ENCODE measurements around the gene COMMD1. TPM values are rescaled to one million over a fixed set of nuclear protein-coding genes. Genes with fewer than 3 reads are reported as not detected.
A peak's percentile ranks its signal among the peaks of the same experiment; 100 is the strongest.
"Not testable (repeated sequence)": the region's sequence is repeated elsewhere in the genome, so short reads cannot be mapped to it uniquely, and the experiment has no call there.

The COMMD1 gene
- polyA plus RNA-seq, 6 donors from 2014 or later, result 49.3 to 66.0 (median 59.3) TPM

DNA sequence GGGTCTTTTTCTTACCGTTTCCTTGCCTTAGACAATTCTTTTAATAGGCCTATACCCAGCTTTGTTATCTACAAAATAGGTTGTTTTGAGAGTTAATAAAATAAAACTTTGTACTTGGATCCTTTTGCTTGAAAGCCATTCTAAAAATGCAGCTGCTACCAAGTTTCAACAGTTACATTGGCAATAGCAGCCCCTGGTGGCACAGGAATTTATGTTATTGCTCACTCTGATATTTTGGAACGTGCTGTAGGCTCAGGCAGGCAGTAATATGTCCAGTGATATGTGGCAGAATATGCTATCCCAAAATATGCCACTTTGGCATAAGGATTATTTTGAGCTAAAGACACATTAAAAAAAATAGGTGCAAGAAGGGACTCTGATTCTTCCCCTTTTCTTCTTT is 6.7 kb upstream of the COMMD1 start:
- DNase-seq, result no peak
- no peaks in the 10 kb centered on the region for H3K27me3 Mint-ChIP-seq

DNA sequence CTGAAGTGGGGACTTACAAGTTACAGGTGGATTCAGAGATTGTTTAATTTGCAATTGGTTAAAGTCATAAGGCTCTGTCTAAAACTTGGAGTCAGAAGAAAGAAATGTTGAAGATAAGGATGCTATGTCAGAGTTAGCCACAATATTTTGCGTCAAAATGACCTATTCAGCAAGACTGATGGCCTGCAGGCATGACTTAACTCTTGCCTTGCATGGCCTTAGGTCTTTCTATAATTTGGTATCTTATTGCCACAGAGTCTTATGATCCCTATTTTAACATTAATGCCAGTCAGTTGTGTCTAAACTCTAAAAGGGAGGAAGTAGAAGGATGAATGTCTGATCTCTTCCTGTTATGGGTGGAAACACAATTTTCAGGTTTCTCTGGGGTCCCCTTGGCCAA is 5.2 kb upstream of the COMMD1 start:
- H3K27ac Mint-ChIP-seq, result peak overlapping the region in 2 of 6 donors; percentile 27 to 39
- H3K9me3 Mint-ChIP-seq, result no peaks in the 10 kb centered on the region
- H3K4me1 Mint-ChIP-seq, result peaks cover 0 to 4% (median 0%) of the 10 kb centered on the region in 3 donors
- no peak for DNase-seq
- no peak overlapping the region for H3K4me3 Mint-ChIP-seq
- H3K27me3 Mint-ChIP-seq, result no peaks in the 10 kb centered on the region
- ATAC-seq (ENCODE audit: low read depth in 2 of 2), result no peak
- H3K36me3 Mint-ChIP-seq, result no peaks in the 10 kb centered on the region

More for the DNA sequence above, 6.7 kb upstream of the COMMD1 start:
- peak in 1 of 2 donors; percentile 36 for ATAC-seq (ENCODE audit: low read depth in 2 of 2)
- no peaks in the 10 kb centered on the region for H3K36me3 Mint-ChIP-seq
- H3K4me1 Mint-ChIP-seq, result no peaks in the 10 kb centered on the region
- H3K4me3 Mint-ChIP-seq, result no peak overlapping the region
- H3K9me3 Mint-ChIP-seq, result no peaks in the 10 kb centered on the region
- H3K27ac Mint-ChIP-seq, result no peak overlapping the region

GRCh38 chr2:61906186-61906470 is 654 bp downstream of the COMMD1 start:
- no peaks in the 10 kb centered on the region for H3K27me3 Mint-ChIP-seq
- DNase-seq (no peak), ATAC-seq (ENCODE audit: low read depth in 2 of 2) (no peak)
- H3K4me3 Mint-ChIP-seq, result peak overlapping the region; percentile 94 to 99 (median 98)
- peak overlapping the region; percentile 63 to 98 (median 97) for H3K27ac Mint-ChIP-seq
- peaks cover 12 to 35% (median 14%) of the 10 kb centered on the region in 3 donors for H3K4me1 Mint-ChIP-seq
- H3K36me3 Mint-ChIP-seq, result no peaks in the 10 kb centered on the region
- no peaks in the 10 kb centered on the region for H3K9me3 Mint-ChIP-seq

DNA sequence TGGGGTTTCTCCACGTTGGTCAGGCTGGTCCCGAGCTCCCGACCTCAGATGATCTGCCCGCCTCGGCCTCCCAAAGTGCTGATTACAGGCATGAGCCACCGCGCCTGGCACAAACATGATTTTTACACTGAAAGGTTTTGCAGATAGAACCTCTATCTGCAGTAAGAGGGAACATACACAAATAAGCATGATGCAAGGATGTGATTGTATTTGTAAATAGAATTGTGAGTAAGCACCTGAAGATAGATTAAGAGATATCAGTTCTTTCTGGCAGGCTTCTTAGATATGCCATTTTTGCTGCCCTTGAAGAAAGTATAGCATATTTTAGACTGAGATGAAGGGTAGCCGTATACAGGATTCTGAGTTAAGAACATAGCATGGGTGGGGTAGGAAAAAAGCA is 3.6 kb downstream of the COMMD1 start:
- H3K36me3 Mint-ChIP-seq, result no peaks in the 10 kb centered on the region
- H3K27ac Mint-ChIP-seq, result peak overlapping the region in 1 of 6 donors; percentile 7
- peaks cover 14 to 37% (median 18%) of the 10 kb centered on the region in 3 donors for H3K4me1 Mint-ChIP-seq
- no peak overlapping the region for H3K4me3 Mint-ChIP-seq
- H3K27me3 Mint-ChIP-seq, result no peaks in the 10 kb centered on the region
- DNase-seq (no peak), ATAC-seq (ENCODE audit: low read depth in 2 of 2) (no peak)
- H3K9me3 Mint-ChIP-seq, result no peaks in the 10 kb centered on the region

DNA sequence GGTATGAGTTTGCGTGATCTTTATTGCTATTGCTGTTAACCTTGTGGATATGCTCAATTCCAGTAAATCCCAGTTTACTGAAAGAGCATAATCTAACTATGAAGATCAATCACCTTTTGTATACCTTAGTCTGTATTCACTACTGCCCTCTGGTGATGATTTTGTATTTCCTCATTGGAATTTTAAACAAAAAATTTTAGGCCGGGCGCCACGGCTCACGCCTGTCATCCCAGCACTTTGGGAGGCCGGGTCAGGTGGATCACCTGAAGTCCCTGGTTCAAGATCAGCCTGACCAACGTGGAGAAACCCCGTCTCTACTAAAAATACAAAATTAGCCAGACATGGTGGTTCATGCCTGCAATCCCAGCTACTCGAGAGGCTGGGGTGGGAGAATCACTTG is 5.1 kb downstream of the COMMD1 start:
- Mint-ChIP-seq H3K4me3 (no peak overlapping the region), H3K27ac (no peak overlapping the region), H3K4me1 (peaks cover 18 to 31% (median 19%) of the 10 kb centered on the region in 3 donors), H3K9me3 (no peaks in the 10 kb centered on the region), H3K27me3 (no peaks in the 10 kb centered on the region), H3K36me3 (no peaks in the 10 kb centered on the region)
- ATAC-seq (ENCODE audit: low read depth in 2 of 2) (no peak), DNase-seq (no peak)

DNA sequence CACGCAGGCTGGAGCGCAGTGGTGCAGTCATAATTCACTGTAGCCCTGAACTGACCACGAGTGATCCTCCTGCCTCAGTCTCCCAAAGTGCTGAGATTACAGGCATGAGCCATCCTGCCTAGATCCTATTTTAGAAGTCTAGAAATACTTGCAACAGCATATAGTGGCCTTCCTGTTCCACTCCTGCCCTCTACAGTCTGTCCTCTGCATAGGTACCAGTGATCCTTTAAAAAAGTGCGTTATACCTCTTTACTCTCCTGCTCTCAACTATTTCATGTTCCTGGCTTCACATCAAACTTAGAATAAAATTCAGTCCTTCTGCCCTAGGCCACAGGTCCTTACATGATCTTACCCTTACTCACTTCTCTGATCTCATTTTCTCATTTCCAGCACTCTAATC is 6.0 kb downstream of the COMMD1 start:
- DNase-seq (no peak), ATAC-seq (ENCODE audit: low read depth in 2 of 2) (no peak)
- H3K27ac Mint-ChIP-seq, result no peak overlapping the region
- H3K9me3 Mint-ChIP-seq, result no peaks in the 10 kb centered on the region
- no peaks in the 10 kb centered on the region for H3K27me3 Mint-ChIP-seq
- no peaks in the 10 kb centered on the region for H3K36me3 Mint-ChIP-seq
- peaks cover 13 to 27% (median 14%) of the 10 kb centered on the region in 3 donors for H3K4me1 Mint-ChIP-seq
- H3K4me3 Mint-ChIP-seq, result no peak overlapping the region

- H3K27ac Mint-ChIP-seq; H3K4me3 Mint-ChIP-seq; H3K36me3 Mint-ChIP-seq; ATAC-seq (ENCODE audit: low read depth in 2 of 2); H3K9me3 Mint-ChIP-seq; H3K27me3 Mint-ChIP-seq; DNase-seq; H3K4me1 Mint-ChIP-seq: not testable (repeated sequence)
These were observed 9.3 kb downstream of the COMMD1 start for GRCh38 chr2:61914794-61915193.

DNA sequence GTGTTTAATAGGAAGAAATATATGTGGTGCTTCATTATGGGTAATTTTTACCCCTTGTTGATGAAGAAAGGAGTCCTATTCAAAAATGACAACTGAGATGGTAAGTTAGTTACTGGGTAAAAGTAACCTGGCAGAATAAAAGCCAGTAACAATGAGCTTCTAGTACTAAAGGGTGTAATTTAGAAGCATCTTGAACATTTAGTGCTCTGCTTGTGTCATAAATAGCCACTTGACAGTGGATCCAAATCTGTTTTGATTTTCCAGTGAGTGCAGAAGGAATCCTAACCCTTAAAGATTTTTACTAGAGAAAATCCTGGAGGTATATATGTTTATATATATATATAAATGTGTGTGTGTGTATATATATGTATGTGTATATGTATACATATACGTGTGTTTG is 15.1 kb downstream of the COMMD1 start:
- Mint-ChIP-seq H3K36me3 (peaks cover 0 to 7% of the 10 kb centered on the region in 2 donors), H3K4me3 (no peak overlapping the region)
- DNase-seq, result no peak

DNA sequence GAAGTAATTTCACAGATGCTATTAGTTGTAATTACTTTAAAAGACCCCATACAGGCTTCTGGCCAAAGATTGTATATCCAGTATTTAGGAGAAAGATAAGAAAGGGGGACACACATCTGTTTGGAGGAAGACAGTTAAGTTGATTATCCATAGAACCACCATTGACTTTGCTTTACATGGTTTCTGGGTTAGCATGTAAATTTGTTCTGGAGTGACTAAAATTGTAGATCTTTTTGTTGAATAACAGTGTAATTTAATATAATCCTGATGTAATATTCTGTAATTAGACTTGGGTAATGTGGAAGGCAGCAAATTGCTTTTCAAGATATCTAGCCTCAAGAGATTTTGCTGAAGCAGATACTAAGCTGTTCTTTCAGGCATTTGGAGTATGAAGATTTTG is 17.2 kb downstream of the COMMD1 start:
- ATAC-seq (ENCODE audit: low read depth in 2 of 2) (no peak), DNase-seq (no peak)
- H3K27ac Mint-ChIP-seq, result no peak overlapping the region
- H3K36me3 Mint-ChIP-seq, result peaks cover 0 to 7% of the 10 kb centered on the region in 2 donors
- no peak overlapping the region for H3K4me3 Mint-ChIP-seq
- no peaks in the 10 kb centered on the region for H3K27me3 Mint-ChIP-seq
- peaks cover 6 to 15% (median 14%) of the 10 kb centered on the region in 3 donors for H3K4me1 Mint-ChIP-seq
- H3K9me3 Mint-ChIP-seq, result no peaks in the 10 kb centered on the region

More for the DNA sequence above, 15.1 kb downstream of the COMMD1 start:
- Mint-ChIP-seq H3K27ac (peak overlapping the region in 1 of 6 donors; percentile 27), H3K9me3 (no peaks in the 10 kb centered on the region), H3K27me3 (no peaks in the 10 kb centered on the region), H3K4me1 (peaks cover 0 to 9% (median 5%) of the 10 kb centered on the region in 3 donors)
- ATAC-seq (ENCODE audit: low read depth in 2 of 2), result no peak

DNA sequence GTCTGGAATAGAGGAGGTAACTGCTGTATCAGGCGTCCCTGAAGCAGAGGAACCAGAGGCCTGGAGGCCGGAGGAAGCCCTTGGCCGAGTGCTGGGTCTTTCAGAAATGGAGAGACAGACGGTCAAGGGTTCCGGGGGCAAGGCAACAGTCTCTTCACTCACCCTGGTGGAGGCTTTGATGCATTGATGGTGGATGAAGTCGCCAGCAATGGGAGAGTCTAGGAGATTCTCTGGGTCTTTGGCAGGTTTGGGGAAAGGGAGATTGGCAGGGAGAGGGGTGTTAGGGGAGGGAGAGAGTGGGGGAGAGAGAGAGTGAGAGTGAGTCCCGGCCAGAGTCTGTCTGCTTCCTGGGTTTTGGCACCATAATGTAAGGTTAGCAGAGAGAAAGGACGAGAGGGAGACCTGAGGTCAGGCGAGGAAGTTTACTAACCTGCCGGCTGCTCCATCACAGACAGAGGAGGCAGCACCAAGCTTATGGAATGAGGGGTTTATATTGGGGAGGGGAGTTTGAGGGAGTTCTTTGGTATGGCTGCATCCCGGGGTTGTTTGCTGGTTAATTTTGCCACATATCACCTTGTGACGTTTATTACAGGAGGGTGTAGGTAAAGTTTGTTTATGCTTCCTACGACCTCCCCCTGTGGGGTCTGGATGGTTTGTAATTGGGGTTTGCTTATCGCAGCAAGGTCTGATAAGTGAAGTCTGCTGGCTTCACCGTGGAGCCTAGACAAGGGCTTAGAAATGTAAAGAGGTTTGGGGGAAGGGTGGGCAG is 19.6 kb downstream of the COMMD1 start:
- no peak for DNase-seq
- H3K36me3 Mint-ChIP-seq, result peaks cover 0 to 7% of the 10 kb centered on the region in 2 donors
- peak overlapping the region in 3 of 6 donors; percentile 68 to 88 (median 70) for H3K27ac Mint-ChIP-seq
- H3K4me1 Mint-ChIP-seq, result peaks cover 6 to 15% (median 14%) of the 10 kb centered on the region in 3 donors
- no peak for ATAC-seq (ENCODE audit: low read depth in 2 of 2)
- H3K4me3 Mint-ChIP-seq, result peak overlapping the region in 2 of 8 donors; percentile 41 to 68
- no peaks in the 10 kb centered on the region for H3K9me3 Mint-ChIP-seq
- H3K27me3 Mint-ChIP-seq, result no peaks in the 10 kb centered on the region

GRCh38 chr2:61926531-61927477 is 21.3 kb downstream of the COMMD1 start:
- peaks cover 0 to 7% of the 10 kb centered on the region in 2 donors for H3K36me3 Mint-ChIP-seq
- H3K4me1 Mint-ChIP-seq, result peaks cover 6 to 15% (median 14%) of the 10 kb centered on the region in 3 donors
- H3K27ac Mint-ChIP-seq, result peak overlapping the region in 4 of 6 donors; percentile 31 to 78 (median 45)
- no peaks in the 10 kb centered on the region for H3K27me3 Mint-ChIP-seq
- ATAC-seq (ENCODE audit: low read depth in 2 of 2) (peak in 1 of 2 donors; percentile 47), DNase-seq (peak; percentile 9)
- no peaks in the 10 kb centered on the region for H3K9me3 Mint-ChIP-seq
- H3K4me3 Mint-ChIP-seq, result peak overlapping the region in 3 of 8 donors; percentile 4 to 26 (median 25)

GRCh38 chr2:61928826-61929461 is 23.5 kb downstream of the COMMD1 start:
- H3K27ac Mint-ChIP-seq, result peak overlapping the region in 1 of 6 donors; percentile 78

GRCh38 chr2:61937098-61937497 is 31.6 kb downstream of the COMMD1 start:
- Mint-ChIP-seq H3K4me3 (no peak overlapping the region), H3K4me1 (peaks cover 9 to 13% (median 11%) of the 10 kb centered on the region in 3 donors), H3K27ac (no peak overlapping the region), H3K36me3 (peaks cover 8 to 17% of the 10 kb centered on the region in 2 donors), H3K27me3 (no peaks in the 10 kb centered on the region), H3K9me3 (peaks cover 0 to 2% (median 0%) of the 10 kb centered on the region in 7 donors)
- DNase-seq (no peak), ATAC-seq (ENCODE audit: low read depth in 2 of 2) (no peak)

More at GRCh38 chr2:61928826-61929461, 23.5 kb downstream of the COMMD1 start:
- ATAC-seq (ENCODE audit: low read depth in 2 of 2), result no peak
- peaks cover 6 to 16% (median 14%) of the 10 kb centered on the region in 3 donors for H3K4me1 Mint-ChIP-seq
- no peaks in the 10 kb centered on the region for H3K27me3 Mint-ChIP-seq
- no peak for DNase-seq
- H3K9me3 Mint-ChIP-seq, result peaks cover 0 to 2% (median 0%) of the 10 kb centered on the region in 7 donors
- H3K4me3 Mint-ChIP-seq, result no peak overlapping the region
- peaks cover 9 to 16% of the 10 kb centered on the region in 2 donors for H3K36me3 Mint-ChIP-seq
